Activated naive CD8-positive, alpha-beta T cell treated with anti-CD3 and anti-CD28 coated beads, Interleukin-2, amount 50 U/mL, for 24 hours (primary cell): ENCODE measurements around the gene GPR107.
A peak's percentile ranks its signal among the peaks of the same experiment; 100 is the strongest.
"Not testable (repeated sequence)": the region's sequence is repeated elsewhere in the genome, so short reads cannot be mapped to it uniquely, and the experiment has no call there.

Experiments
- ATAC-seq: fragments of 150-1000 bp; cut with Tn5 transposase; one replicate; pipeline ENCODE4 v1.10.0; 2021
- DNase-seq: peaks from one replicate; pipeline ENCODE4 v3.0.0; 2021
- H3K27ac Mint-ChIP-seq: one replicate; pipeline ENCODE4 v1.8.0; 2021; ENCODE audit warnings: mild to moderate bottlenecking, mixed read lengths
- H3K27me3 Mint-ChIP-seq: one replicate; pipeline ENCODE4 v1.8.0; 2021; ENCODE audit warnings: mixed read lengths
- H3K36me3 Mint-ChIP-seq: one replicate; pipeline ENCODE4 v1.8.0; 2021; ENCODE audit warnings: low read depth, mixed read lengths
- H3K4me1 Mint-ChIP-seq: one replicate; pipeline ENCODE4 v1.8.0; 2021; ENCODE audit warnings: mixed read lengths
- H3K4me3 Mint-ChIP-seq: one replicate; pipeline ENCODE4 v1.8.0; 2021; ENCODE audit warnings: mild to moderate bottlenecking, moderate library complexity, mixed read lengths
- H3K9me3 Mint-ChIP-seq: one replicate; pipeline ENCODE4 v1.8.0; 2021; ENCODE audit warnings: mixed read lengths

The GPR107 gene

DNA sequence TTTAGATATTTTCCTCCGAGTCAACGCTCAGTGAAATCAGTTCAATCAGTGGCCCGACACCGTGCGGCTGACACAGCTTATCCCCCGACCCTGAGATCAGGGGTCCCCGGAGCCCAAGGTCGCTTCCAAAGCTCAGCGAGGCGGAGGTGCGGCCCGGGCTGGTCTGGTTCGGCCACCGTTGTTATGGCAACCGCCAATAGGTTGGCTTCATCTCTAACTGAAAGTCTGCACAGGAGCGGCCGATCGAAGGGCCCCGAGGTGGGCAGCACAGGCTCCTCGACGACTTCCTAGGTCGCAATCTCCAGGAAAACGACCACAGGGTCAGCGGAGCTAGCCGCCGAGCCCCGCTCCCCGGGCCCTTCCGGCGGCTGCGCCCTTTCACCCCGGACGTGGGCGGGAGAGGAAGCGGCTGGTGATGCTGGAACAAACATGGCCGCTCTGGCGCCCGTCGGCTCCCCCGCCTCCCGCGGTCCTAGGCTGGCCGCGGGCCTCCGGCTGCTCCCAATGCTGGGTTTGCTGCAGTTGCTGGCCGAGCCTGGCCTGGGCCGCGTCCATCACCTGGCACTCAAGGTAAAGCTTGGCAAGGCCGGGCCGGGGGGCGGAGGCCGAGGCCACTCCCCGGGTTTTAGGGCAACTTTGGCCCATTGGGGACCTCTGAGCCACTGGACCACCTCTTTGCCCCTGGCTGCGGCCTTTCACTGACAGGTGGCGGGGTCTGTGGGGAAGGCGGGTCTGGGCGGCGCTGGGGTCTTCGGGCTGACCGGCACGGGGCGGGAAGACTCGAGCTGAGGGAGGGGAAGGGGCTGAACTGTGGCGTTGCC lies at the start of gene GPR107:
TSS of gene GPR107 (plus strand) at position 403 of the 821 bp plus-strand sequence. CDS start at position 430, 27 bp downstream.
- Mint-ChIP-seq H3K9me3 (no peaks in the 10 kb centered on the region), H3K4me1 (peaks cover 42% of the 10 kb centered on the region), H3K27ac (peak within 1 kb of the TSS; percentile 90), H3K4me3 (peak within 1 kb of the TSS; percentile 94), H3K27me3 (no peaks in the 10 kb centered on the region), H3K36me3 (peaks cover 8% of the 10 kb centered on the region)
- ATAC-seq = peak; percentile 95
- peak; percentile 85 for DNase-seq

DNA sequence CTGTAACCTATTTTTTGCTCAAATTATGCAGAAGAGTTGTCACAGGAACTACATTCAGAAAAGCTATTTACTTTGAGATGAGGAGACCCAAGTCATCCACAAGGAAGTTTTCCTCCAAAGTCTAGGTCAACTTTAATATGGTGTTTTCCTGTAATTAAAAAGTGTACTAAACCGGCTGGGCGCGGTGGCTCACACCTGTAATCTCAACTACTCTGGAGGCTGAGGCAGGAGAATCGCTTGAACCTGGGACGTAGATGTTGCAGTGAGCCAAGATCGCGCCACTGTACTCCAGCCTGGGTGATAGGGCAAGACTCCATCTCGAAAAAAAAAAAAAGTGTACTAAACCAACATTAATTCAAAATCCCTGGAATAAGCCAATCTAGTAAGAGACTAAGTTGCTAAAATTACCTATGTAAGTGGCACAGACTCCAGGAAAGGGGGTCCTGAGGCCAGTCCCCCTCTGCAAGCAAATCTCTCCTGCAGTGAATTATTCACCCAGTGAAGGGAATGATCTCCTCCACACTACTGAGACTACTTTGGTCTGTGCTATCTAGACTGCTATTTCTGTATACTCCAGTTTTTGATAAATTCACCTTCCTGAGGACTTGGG lies 49.7 kb upstream of the GPR107 start:
- Mint-ChIP-seq H3K9me3 (no peaks in the 10 kb centered on the region), H3K27ac (peak overlapping the region; percentile 73), H3K4me1 (peaks cover 81% of the 10 kb centered on the region), H3K27me3 (no peaks in the 10 kb centered on the region), H3K36me3 (peaks cover 56% of the 10 kb centered on the region), H3K4me3 (no peak overlapping the region)
- ATAC-seq = no peak
- no peak for DNase-seq

DNA sequence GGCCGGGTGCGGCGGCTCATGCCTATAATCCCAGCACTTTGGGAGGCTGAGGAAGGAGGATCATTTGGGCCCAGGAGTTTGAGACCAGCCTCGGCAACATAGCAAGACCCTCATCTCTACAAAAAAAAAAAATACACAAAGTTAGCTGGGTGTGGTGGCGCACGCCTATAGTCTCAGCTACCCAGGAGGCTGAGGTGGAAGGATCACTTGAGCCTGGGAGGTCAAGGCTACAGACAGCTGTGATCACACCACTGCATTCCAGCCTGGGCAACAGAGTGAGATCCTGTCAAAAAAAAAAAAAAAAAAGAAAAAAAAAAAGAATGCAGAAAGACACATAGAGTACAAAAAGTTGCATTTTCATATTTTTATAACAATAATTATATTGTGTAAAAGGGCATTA lies 46.8 kb upstream of the GPR107 start:
- Mint-ChIP-seq H3K27ac (peak overlapping the region; percentile 94), H3K4me3 (peak overlapping the region; percentile 40), H3K36me3 (peaks cover 58% of the 10 kb centered on the region), H3K4me1 (peaks cover 85% of the 10 kb centered on the region)
- not testable (repeated sequence) for H3K27me3 Mint-ChIP-seq, H3K9me3 Mint-ChIP-seq, DNase-seq, ATAC-seq

DNA sequence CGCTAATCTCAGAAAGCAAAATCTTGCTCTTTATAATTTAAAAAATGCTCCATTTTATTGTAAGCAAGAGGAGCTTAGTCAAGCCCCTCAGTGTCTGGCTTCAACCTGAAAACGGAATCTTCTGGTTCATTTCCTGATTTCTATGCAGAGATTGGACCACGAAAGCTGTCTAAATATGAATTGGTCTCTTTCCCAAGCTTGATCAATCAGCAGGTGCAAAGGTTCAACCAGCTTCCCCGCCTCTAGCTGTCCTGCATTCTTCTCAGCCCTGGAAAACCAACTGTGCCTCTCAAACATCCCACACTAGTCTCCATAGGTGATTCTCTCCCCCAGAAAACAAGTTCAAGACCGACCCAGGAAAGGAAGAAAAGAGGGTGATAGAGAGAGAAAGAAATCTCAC lies 45.2 kb upstream of the GPR107 start:
- peak overlapping the region; percentile 94 for H3K27ac Mint-ChIP-seq
- peak overlapping the region; percentile 33 for H3K4me3 Mint-ChIP-seq
- no peaks in the 10 kb centered on the region for H3K27me3 Mint-ChIP-seq
- H3K9me3 Mint-ChIP-seq = peaks cover 5% of the 10 kb centered on the region
- DNase-seq (no peak), ATAC-seq (no peak)
- H3K4me1 Mint-ChIP-seq = peaks cover 89% of the 10 kb centered on the region
- peaks cover 56% of the 10 kb centered on the region for H3K36me3 Mint-ChIP-seq

DNA sequence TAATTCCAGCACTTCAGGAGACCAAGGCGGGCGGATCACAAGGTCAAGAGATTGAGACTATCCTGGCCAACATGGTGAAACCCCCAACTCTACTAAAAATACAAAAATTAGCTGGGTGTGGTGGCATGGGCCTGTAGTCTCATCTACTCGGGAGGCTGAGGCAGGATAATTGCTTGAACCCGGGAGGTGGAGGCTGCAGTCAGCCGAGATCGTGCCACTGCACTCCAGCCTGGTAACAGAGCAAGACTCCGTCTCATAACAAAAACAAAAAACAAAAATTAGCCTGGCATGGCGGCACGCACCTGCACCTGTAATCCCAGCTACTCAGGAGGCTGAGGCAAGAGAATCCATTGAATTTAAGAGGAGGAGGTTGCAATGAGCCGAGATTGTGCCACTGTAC lies 44.2 kb upstream of the GPR107 start:
- H3K9me3 Mint-ChIP-seq, H3K4me3 Mint-ChIP-seq, ATAC-seq, DNase-seq, H3K27me3 Mint-ChIP-seq: not testable (repeated sequence)
- Mint-ChIP-seq H3K27ac (peak overlapping the region; percentile 94), H3K4me1 (peaks cover 86% of the 10 kb centered on the region), H3K36me3 (peaks cover 55% of the 10 kb centered on the region)

DNA sequence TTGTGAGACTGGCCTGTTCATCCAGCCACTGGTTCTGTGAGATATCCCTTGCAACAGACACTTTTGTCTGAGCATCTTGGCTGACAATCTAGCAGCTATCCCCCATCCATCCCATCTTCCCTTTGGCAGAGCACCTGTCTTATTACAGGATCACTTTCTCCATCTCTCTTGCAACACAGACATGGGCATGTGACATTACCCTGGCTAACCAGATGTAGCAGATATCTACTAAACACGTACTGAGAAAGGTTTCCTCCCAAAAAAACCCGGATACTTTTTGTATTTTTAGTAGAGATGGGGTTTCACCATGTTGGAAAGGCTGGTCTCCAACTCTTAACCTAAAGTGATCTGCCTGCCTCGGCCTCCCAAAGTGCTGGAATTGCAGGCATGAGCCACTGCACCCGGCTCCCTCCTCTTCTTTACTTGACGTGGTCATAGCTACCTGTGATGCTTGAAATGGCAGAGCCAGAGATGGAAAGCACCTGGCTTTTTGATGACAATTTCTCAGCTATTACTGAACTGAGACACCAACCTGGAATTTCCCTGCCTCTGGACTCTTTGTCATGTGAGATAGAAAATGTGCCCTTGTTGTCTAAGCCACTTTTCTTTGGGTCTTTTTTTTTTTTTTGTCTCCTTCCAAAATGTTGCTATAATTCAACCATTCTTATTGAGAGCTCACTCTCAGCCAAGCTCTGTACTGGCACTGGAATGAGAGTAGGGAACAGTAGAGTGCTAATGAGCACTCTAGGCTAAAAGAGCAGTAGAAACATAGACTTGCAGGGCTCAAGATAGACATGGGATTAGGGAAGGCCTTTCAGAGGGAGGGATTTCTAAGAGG lies 43.3 kb upstream of the GPR107 start:
- H3K36me3 Mint-ChIP-seq = peaks cover 58% of the 10 kb centered on the region
- peak overlapping the region; percentile 60 for H3K4me3 Mint-ChIP-seq
- no peaks in the 10 kb centered on the region for H3K27me3 Mint-ChIP-seq
- H3K9me3 Mint-ChIP-seq = peaks cover 5% of the 10 kb centered on the region
- peak overlapping the region; percentile 94 for H3K27ac Mint-ChIP-seq
- DNase-seq (no peak), ATAC-seq (peak; percentile 87)
- peaks cover 92% of the 10 kb centered on the region for H3K4me1 Mint-ChIP-seq

DNA sequence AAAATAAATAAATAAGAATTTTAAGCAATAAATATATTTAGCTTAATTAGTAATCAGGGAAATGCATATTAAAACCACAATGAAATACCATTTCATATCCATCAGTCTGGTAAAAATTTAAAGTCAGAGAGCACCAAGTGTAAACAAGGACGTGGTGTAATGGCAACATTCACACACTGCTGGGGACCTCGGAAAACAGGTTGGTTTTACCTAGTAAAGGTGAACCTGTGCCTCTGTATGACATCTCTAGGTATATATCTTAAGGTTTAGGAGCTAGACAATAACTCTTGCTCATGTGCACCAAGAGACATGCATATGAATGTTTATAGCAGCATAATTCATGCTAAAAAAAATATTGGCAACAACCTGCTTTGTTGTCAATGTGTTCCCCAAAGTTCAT lies 40.4 kb upstream of the GPR107 start:
- Mint-ChIP-seq H3K27ac (peak overlapping the region; percentile 80), H3K9me3 (peaks cover 5% of the 10 kb centered on the region), H3K4me3 (no peak overlapping the region), H3K36me3 (peaks cover 59% of the 10 kb centered on the region), H3K27me3 (no peaks in the 10 kb centered on the region), H3K4me1 (peaks cover 87% of the 10 kb centered on the region)
- DNase-seq (no peak), ATAC-seq (no peak)

DNA sequence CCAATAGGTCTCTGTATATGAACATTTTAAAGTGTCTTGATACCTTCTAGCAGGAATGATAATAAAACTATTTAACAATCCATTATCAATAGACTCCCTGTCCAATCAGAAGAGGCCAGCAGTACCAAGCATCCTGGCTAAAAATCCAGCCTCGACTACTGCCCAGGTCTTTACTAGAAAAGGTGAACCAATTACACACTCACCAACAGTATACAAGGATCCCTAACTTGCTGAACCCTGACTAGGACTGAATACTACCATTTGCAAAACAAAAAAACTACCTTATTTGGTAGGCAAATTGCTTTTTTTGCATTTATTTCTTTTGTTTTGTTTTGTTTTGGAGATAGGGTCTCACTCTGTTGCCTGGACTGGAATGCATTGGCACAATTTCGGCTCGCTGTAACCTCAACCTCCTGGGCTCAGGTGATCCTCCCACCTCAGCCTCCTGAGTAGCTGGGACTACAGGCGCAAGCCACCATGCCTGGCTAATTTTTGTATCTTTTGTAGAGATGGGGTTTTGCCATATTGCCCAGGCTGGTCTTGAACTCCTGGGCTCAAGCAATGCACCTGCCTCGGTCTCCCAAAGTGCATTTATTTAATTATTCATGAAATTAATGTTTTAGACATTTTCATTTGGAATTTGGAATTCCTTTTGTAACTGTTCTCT lies 38.2 kb upstream of the GPR107 start:
- no peak for DNase-seq
- H3K9me3 Mint-ChIP-seq = peaks cover 5% of the 10 kb centered on the region
- ATAC-seq = no peak
- peak overlapping the region; percentile 59 for H3K27ac Mint-ChIP-seq
- H3K4me3 Mint-ChIP-seq = no peak overlapping the region
- no peaks in the 10 kb centered on the region for H3K27me3 Mint-ChIP-seq
- H3K36me3 Mint-ChIP-seq = peaks cover 62% of the 10 kb centered on the region
- peaks cover 87% of the 10 kb centered on the region for H3K4me1 Mint-ChIP-seq

DNA sequence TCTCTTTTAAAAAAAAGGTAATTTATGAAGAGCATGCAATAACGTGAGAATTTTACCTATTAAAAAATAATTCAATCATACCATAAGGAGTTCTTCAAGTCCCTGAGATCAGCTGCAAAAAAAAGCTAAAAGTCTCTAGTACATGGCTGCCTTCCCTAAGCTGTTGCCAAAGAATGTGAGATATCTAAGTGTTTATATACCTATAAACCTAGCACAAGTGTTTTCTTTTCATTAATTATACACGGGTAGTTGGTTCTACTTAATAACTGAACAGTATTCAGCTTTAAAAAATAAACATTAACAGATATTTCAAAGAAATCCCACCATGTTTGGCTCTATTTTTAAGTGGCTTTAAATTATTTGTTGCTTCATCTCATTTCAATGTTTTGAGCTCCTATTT lies 36.6 kb upstream of the GPR107 start:
- DNase-seq = no peak
- no peaks in the 10 kb centered on the region for H3K27me3 Mint-ChIP-seq
- peaks cover 90% of the 10 kb centered on the region for H3K4me1 Mint-ChIP-seq
- peak overlapping the region; percentile 96 for H3K27ac Mint-ChIP-seq
- H3K4me3 Mint-ChIP-seq = peak overlapping the region; percentile 58
- no peak for ATAC-seq
- H3K36me3 Mint-ChIP-seq = peaks cover 55% of the 10 kb centered on the region
- no peaks in the 10 kb centered on the region for H3K9me3 Mint-ChIP-seq

DNA sequence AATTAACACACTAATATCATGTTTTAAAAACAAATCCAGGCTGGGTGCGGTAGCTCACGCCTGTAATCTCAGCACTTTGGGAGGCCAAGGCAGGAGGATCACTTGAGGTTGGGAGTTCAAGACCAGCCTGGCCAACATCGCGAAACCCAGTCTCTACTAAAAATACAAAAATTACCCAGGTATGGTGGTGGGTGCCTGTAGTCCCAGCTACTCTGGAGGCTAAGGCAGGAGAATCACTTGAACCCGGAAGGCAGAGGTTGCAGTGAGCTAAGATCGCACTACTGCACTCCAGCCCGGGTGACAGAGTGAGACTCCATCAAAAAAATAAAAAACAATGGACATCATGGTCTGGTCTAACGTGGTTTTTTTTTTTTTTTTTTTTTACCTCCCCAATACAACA lies 36.2 kb upstream of the GPR107 start:
- Mint-ChIP-seq H3K36me3 (peaks cover 55% of the 10 kb centered on the region), H3K27ac (peak overlapping the region; percentile 96), H3K4me1 (peaks cover 90% of the 10 kb centered on the region), H3K4me3 (peak overlapping the region; percentile 58)
- not testable (repeated sequence) for ATAC-seq, H3K27me3 Mint-ChIP-seq, H3K9me3 Mint-ChIP-seq, DNase-seq

DNA sequence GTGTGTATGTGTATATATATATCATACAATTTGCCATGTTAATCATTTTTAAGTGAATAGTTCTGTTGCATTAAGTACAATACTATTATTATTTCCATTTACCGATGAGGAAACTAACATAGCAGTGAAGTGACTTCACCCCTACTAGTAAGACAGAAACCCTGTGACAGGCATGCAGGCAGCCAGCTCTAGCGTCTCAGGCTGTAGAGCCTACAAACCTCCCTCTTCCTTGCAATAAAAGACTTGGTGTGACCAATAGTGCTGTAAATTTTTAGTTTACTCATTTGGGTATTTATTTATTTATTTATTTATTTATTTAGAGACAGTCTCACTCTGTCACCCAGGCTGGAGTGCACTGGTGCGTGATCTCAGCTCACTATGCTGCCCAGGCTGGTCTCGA lies 35.4 kb upstream of the GPR107 start:
- H3K27me3 Mint-ChIP-seq = no peaks in the 10 kb centered on the region
- H3K9me3 Mint-ChIP-seq = no peaks in the 10 kb centered on the region
- H3K4me1 Mint-ChIP-seq = peaks cover 90% of the 10 kb centered on the region
- ATAC-seq (no peak), DNase-seq (no peak)
- peak overlapping the region; percentile 34 for H3K4me3 Mint-ChIP-seq
- peaks cover 53% of the 10 kb centered on the region for H3K36me3 Mint-ChIP-seq
- peak overlapping the region; percentile 96 for H3K27ac Mint-ChIP-seq

DNA sequence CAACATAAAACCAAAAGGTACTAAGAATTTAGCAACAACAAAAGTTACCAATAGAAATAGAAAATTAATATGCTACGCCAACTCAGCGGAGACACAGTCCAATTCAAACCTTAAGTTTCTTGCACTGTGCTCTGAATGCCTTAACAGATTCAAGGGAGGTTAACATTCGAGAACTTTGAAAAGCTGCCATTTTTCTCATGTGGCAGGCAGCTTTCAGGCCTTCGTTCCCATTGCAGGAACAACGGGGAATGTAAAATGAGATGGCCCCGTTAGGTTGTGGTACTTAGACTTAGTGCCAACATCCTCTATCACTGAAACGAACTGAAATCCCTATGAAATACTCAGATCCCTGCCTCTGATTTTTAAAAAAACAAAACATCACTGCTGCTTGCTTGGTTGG lies 33.1 kb upstream of the GPR107 start:
- H3K36me3 Mint-ChIP-seq = peaks cover 51% of the 10 kb centered on the region
- peak overlapping the region; percentile 73 for H3K27ac Mint-ChIP-seq
- H3K9me3 Mint-ChIP-seq = no peaks in the 10 kb centered on the region
- H3K4me3 Mint-ChIP-seq = peak overlapping the region; percentile 34
- ATAC-seq (no peak), DNase-seq (no peak)
- no peaks in the 10 kb centered on the region for H3K27me3 Mint-ChIP-seq
- H3K4me1 Mint-ChIP-seq = peaks cover 96% of the 10 kb centered on the region

DNA sequence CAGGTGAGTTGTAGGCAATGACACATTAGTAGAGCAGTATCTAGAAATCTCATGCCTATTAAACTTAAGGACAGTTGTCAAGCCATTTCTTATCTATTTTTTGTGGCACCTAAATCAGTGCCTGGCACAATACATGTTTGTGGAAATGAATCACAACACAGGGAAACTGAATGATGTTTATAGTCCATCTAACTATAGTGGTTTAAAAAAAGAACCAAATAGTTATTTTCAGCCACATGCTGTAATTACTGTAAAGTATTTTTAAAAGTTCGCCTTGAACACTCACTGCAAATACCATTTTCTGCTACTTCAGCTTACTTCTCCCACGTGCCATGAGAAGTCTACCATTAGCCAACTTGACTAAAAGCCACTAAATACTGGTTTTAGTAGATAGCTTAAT lies 32.6 kb upstream of the GPR107 start:
- Mint-ChIP-seq H3K27me3 (no peaks in the 10 kb centered on the region), H3K4me3 (no peak overlapping the region), H3K36me3 (peaks cover 50% of the 10 kb centered on the region), H3K9me3 (no peaks in the 10 kb centered on the region), H3K27ac (peak overlapping the region; percentile 73), H3K4me1 (peaks cover 99% of the 10 kb centered on the region)
- DNase-seq (no peak), ATAC-seq (no peak)

DNA sequence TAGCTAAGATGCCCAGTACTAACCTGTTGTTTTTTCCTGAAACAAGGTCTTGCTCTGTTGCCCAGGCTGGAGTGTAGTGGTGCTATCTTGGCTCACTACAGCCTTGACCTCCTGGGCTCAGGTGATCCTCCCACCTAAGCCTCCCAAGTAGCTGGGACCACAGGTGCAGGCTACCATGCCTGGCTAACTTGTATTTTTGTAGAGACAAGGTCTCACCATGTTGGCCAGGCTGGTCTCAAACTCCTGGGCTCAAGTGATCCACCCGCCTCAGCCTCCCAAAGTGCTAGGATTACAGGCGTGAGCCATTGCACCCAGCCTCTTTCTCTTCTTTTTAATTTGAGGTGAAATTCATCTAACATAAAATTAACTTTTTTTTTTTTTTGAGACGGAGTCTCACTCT lies 31.9 kb upstream of the GPR107 start:
- not testable (repeated sequence) for ATAC-seq, H3K27me3 Mint-ChIP-seq, H3K9me3 Mint-ChIP-seq, DNase-seq
- Mint-ChIP-seq H3K4me3 (peak overlapping the region; percentile 45), H3K27ac (peak overlapping the region; percentile 86), H3K36me3 (peaks cover 47% of the 10 kb centered on the region), H3K4me1 (peaks cover 99% of the 10 kb centered on the region)
